Raji (cell line): ENCODE results near the gene IDUA.

Experiments
- POLR2A ChIP-seq: IDR thresholded peaks from 2 replicates; pipeline ENCODE4 v1.6.1; 2011; ENCODE audit warnings: low read depth, low read length, control low read depth; ENCODE audit not compliant: insufficient read depth

Gene IDUA

DNA sequence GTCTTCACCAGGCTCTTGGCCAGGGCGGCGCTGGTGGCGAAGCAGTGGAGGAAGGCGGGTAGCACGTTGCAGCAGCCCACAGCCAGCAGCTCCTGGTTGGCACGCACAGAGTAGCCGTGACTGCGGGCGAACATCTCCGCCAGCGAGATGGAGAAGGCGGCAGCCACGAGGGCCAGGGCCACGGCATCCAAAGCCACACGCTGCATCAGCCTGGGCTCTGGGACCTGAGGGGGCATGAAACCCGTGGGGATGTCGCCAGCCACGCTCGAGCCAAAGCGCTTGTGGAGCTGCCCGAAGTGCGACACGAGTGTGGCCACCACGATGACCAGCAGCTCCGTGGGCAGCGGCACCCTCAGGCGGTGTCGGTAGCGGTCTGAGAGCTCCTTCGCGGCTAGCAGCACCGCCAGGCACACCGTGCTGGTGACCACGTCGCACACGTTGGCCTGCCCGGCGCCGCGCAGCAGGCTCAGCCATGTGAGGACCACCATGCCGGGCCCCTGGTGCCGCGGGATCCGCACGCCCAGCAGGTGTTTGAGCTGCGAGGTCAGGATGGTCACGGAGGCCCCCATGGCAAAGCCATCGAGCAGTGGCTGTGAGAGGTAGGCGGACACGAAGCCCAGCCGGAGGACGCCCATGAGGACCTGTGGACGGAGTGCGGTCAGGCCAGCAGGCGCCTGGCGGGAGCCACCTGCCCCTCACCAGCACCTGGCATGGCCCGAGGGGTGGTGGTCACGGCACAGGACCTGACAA lies 3.1 kb downstream of the IDUA start:
- TF ChIP-seq POLR2A = no peak

DNA sequence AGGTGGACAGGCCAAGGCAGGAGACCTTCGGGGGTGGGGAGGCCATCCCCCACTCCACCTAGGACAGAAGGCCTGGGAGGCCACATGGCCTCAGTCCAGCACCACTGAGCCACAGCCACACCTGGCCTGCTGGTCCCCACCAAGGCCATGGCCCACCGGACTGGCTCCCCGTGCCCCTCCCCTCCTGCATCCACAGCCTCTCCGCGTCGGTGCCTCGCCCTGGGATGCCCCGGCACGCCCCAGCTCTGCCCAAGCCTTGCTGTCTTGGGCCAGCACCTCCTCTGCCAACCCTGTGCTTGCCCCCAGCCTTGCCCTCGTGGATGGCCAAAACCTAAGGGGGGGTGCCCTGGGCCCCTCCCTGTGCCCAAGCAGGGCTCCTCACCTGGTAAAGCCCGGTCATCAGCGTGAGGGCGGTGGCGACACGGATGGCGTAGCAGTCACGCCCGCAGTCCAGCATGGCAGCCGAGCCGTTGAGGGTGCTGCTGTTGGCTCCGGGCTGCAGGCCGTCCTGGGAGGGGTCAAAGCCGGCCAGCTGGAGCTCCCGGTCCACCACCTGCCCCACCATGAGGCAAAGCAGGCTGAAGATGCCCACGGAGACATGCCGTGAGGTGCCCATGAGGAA lies 4.0 kb downstream of the IDUA start:
- no peak for TF ChIP-seq POLR2A

DNA sequence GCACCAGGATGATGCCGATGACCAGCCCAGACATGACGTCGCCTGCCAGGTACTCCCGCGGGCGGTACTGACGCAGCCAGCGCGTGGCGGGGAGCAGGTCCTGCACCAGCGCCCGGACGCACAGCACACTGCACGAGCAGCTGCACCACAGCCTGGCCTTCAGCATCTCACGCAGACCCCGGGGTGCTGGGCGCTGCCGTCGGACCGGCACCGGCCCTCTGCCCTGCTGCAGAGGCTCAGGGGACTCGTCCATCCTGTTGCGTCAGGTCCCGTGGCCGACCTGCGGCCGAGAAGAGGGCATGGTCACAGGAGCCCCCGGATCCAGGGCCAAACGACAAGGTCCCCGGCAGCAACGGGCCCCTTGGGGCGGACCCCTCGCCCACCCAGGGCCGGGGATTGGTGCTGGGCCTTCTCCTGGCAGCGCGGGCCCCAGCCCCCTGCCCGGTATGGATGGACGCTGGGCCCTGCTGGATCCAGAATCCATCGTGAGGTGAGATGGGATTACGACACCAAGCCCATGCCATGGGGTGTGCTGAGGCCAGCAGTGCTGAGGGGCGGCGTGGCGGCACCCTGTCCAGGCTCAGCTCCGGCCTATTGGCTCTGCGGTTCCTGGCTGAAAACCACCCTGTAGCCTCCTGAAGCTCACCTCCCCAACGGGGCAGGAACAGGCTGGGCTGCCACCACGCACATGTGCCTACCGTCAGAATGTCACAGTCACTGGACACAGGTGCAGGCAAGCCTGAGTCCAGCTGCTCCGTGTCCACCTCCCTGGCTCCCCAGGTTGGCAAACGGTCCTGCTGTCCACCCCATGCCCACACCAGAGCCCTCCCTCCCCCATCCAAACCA lies 4.8 kb downstream of the IDUA start:
- no peak for TF ChIP-seq POLR2A

DNA sequence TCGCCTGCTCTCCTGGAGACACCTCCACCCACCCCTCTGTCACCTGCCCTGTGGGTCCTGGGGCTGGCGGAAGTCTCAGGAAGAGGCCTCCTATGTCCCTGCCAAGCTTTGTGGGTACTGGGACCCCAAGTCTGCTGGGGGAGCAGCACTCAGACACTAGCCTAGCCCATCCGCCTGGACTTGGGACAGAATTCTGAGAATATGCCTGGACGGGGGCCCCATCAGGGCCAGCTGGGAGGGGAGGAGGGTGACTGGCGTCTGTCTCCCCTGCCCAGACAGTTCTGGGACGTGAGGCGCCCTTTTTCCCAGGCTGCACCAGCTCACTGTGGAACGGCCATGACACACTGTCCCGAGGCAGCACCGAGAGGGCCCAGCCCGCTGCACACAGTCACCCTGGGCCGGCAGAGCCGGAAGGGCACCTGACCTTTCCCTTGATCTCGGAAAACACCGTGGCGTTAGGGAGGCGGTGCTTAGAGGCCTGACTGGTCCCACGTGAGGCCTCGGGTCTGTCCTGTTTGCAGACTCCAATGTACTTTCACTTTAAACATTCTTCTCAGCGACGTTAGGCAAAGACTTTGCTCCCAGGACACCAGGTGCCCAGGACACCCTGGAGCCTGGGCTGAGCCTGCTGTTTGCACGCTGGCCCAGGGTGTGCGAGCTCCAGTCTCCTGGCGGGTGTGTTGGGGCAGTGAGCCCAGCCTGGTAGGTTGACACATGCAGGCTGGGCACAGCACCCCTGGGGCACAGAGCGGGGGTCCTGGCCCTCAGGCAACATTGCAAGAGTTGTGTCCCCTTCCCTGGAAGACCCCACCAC lies 5.7 kb downstream of the IDUA start:
- TF ChIP-seq POLR2A = no peak

DNA sequence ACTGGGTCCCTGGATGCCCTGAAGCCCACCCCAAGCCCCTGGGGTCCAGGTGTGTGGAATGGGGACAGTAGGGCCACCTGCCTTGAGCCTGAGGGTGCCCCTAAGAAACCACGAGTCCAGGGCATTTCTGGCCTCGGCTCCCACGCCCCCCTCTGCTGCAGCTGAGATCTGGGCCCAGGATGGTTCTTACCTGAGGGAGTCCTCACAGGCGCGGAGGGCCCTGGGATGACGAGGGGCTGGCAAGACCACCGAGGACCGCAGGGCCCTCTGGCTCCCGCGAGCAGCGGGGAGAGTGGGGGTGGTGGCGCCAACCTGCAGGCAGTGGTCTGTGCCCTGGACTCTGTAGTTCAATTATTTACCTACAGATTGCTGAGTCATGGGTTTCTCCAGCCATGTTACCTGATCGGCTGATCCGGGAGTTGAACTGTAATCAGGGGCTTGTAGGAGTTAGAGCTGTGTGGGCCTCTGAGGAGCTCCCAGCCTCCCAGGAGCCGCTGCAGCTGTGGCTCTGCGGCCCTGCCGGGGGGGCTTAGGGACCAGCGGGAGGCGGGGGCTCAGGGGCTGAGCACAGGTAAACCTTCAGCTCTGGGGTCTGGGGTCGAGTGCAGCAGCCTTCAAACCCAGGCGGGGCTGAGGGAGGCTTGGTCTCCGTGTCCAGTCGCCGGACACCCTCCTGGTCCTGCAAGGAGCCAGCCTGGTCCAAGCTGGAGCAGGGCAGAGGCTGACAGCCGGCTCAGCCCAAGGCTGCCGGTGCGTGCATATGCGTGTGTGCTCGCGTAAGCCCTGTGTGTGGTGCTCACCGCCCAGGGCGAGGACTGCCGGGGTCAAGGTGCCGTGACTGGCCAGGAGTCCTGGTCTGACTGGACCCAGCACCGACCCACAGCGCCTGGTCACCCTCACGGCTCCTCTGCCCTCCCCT lies 6.5 kb downstream of the IDUA start, which contains the start of gene SLC26A1:
TSS of gene SLC26A1 (minus strand) at position 294 of the 919 bp plus-strand sequence. CDS start 1,701 bp downstream, outside the sequence.
- TF ChIP-seq POLR2A = no peak

DNA sequence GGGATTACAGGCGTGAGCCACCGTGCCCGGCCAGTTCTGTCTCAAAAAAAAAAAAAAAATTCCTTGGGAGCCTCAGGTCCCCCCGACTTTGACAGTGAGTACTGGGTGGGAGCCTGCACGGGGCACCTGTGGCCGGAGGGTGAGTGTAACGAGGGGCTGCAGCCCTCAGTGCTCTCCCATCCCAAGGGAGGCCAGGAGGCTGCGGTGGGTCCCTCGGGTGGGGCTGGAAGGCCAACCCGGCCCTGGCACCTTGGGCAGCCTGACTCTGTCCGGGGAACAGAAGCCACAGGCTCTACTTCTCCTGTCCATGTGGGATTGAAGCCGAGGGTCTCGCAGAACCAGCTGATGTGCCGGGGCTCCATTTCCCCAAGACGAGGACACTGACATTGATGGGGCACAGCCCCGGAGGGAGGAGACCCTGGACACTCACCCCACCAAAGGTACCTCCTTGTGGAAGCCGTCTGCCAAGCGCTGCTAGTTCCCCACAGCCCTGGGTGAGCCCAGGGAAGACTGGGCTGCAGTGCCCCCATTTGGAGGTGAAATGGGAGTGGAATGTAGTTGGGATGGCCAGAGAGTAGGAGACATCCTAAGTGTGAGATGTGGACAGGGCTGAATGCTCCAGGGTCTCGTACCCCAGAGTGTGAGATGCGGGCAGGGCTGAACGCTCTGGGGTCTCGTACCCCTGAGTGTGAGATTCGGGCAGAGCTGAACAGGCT lies 8.6 kb downstream of the IDUA start:
- TF ChIP-seq POLR2A = no peak

DNA sequence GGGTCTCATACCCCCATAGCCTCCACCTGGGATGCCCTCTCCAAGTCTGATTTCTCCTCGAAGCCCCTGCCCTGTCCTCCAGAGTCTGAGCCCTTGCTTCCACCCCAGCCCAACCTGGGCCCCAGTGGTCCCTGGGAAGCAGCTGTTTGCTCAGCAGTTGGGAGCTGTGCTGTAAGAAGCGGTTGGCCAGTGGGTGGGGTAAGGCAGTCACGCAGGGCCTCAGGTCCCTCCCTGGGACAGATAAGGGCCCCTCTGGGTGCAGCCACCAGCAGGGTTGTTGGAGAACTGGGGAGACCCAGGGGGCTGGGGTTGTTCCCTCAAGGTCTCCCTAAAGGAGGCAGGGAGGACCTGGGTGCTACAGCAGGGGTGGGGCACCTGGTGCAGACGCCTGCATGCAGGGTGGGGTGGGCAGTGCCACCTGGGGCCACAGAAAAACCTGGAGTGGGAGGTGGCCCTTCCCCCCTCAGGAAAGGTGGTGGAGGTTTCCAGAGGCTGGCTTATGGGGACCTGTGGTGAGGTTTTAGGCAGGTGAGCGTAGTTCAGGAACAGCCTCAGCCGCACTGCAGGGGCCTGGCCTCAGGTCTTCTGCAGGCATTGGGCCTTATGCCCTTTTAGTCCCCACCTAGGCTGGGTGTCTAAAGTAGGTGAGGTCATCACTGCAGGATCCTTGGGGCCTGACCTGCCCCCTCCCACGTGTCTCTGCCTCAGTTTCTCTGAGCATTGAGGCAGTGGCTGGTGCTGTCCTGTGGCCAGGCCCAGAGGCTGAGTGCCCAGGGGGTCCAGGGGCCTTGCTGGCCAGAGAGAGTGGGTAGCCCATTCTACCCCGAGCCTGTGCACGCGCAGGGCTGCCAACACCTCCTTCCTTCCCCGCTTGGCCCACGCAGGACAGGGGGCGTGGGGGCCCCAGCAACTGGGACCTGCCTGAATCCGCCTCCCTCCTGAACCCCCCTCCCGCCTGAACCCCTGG lies 9.5 kb downstream of the IDUA start:
- TF ChIP-seq POLR2A = no peak

DNA sequence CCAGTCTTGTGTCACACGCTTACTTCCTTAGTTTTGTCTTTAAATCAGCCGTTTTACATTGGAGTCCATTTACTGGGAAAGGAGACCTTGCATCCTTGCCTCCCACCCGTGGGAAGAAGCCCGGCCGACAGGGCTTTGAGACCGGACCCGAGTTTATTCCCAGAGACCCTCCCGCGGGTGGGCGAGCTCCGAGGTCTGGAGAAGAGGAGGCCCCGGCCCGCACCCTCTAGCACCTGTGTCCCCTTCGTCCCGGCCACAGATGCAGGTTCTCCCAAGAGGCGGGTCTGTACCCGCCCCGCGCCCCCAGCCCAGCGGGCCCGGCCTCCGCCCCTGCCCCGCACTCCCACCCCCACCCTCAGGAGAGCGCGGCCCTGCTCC lies 10.1 kb downstream of the IDUA start:
- no peak for TF ChIP-seq POLR2A

DNA sequence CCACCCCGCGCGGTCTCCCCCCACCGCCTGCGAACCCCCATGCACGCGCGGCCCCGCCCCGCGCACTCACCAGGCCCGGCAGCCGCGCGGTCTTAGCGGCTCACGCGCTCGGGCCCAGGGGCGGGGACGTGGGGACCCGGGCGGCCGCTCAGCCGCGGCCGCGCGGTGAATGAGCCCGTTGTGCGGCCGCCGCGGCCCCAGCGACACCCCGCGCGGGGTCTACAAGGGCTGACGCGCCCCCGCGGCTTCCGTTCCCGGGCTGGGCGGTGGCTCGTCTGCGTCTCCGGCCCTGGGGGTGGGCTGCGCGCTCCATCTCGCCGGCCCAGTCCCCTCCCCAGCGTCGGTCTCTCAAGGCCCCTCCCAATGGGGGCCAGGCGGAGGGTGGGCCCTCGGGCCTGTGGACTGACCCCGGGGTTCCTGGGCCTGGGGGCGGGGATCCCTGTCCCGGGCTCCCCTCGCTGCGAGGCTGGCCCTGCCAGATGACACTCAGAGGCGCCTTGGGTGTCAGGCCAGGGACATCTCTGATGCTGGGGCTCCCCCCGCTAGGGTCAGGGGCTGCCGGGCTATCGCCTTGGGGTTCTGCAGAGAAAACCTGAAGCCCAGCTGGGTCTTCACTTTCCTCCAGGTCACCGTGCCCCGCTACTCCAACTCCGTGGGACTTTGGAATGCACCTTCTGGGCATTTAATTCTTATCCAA lies 10.7 kb downstream of the IDUA start:
- TF ChIP-seq POLR2A = no peak

DNA sequence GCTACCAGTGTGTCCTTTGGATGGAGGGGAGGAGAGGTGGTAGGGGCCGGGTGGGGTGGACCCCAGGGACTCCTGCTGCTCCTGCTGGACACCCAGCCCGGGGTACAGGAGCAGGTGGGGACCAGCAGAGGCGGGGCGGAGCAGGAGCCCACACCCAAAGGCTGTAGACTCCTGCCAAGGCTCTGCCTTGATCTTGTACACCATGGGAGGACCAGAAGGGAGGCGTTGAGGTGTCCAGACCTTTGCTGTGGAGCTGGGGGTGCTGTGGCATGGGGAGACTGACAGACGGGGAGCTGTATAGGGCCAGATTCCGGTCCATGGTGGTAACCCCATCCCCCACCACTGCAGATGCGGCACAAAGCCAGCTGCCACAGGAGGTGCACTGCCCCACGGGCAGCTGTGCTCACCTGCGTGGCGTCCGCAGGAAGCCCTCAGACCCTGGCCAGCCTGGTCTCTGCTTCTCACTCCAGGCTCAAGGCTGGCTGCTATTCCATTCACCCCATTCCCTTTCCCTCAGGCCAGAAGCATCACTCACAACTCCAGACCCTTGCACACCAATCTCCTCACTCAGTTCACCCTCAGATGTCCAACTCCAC lies 11.3 kb downstream of the IDUA start:
- TF ChIP-seq POLR2A = no peak

DNA sequence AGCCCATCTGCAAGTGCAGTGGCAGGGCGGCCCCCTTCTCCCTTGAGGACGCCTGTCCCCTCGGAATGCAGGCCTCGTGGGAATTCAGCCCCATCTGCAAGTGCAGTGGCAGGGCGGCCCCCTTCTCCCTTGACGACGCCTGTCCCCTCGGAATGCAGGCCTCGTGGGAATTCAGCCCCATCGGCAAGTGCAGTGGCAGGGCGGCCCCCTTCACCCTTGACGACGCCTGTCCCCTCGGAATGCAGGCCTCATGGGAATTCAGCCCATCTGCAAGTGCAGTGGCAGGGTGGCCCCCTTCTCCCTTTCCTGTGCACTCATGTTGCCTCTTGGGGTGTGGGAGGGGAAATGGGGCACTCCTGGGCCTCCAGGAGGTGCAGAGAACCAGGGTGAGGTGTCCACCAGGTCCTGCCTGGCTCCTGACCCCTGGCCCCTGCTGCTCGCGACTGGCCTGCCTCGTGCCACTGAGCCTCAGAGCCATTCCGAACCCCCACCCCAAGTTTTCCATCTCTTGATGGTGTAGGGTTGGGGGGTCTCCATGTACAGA lies 13.1 kb downstream of the IDUA start:
- no peak for TF ChIP-seq POLR2A
